C1 segment of cervical spinal cord (tissue), 14 donors: ENCODE measurements around the gene KIAA0753.
"Not testable (repeated sequence)": the region's sequence is repeated elsewhere in the genome, so short reads cannot be mapped to it uniquely, and the experiment has no call there.

Experiments
- DNase-seq, 14 donors: peaks; one replicate each; lab custom pipeline; 2025; lab: John Stamatoyannopoulos, UW

The KIAA0753 gene

GRCh38 chr17:6597727-6598126 is 42.8 kb downstream of the KIAA0753 start:
- DNase-seq = no peak

GRCh38 chr17:6596941-6597340 is 43.6 kb downstream of the KIAA0753 start:
- no peak for DNase-seq

GRCh38 chr17:6596511-6596910 is 44.0 kb downstream of the KIAA0753 start:
- DNase-seq = no peak

- no peak for DNase-seq
Observed at GRCh38 chr17:6596081-6596480, 44.4 kb downstream of the KIAA0753 start.

GRCh38 chr17:6593371-6593770 is 47.1 kb downstream of the KIAA0753 start:
- not testable (repeated sequence) for DNase-seq

- DNase-seq = no peak
Observed at GRCh38 chr17:6592173-6592572, 48.3 kb downstream of the KIAA0753 start.

- no peak for DNase-seq
Observed at GRCh38 chr17:6591599-6592158, 48.8 kb downstream of the KIAA0753 start.

GRCh38 chr17:6589266-6589946 is 51.1 kb downstream of the KIAA0753 start:
- no peak for DNase-seq

GRCh38 chr17:6588165-6588564 is 52.3 kb downstream of the KIAA0753 start:
- DNase-seq = no peak

- DNase-seq = no peak
Observed at GRCh38 chr17:6587310-6587709, 53.2 kb downstream of the KIAA0753 start.

- no peak for DNase-seq
Observed at GRCh38 chr17:6583411-6583810, 57.1 kb downstream of the KIAA0753 start.

- no peak for DNase-seq
Observed at GRCh38 chr17:6580625-6581024, 59.9 kb downstream of the KIAA0753 start.

GRCh38 chr17:6578491-6578890 is 62.0 kb downstream of the KIAA0753 start:
- no peak for DNase-seq

GRCh38 chr17:6577686-6578263 is 62.7 kb downstream of the KIAA0753 start:
- DNase-seq = no peak

GRCh38 chr17:6576038-6576785 is 64.3 kb downstream of the KIAA0753 start:
- DNase-seq = no peak

- DNase-seq = no peak
Observed at GRCh38 chr17:6575596-6575988, 64.9 kb downstream of the KIAA0753 start.

- peak in 6 of 14 donors; percentile 23 to 51 (median 38) for DNase-seq
Observed at GRCh38 chr17:6574687-6575595, 65.6 kb downstream of the KIAA0753 start.

- DNase-seq = no peak
Observed at GRCh38 chr17:6573982-6574686, 66.4 kb downstream of the KIAA0753 start.

GRCh38 chr17:6573495-6573894 is 67.0 kb downstream of the KIAA0753 start:
- DNase-seq = not testable (repeated sequence)

GRCh38 chr17:6572972-6573370 is 67.5 kb downstream of the KIAA0753 start:
- no peak for DNase-seq

- no peak for DNase-seq
Observed at GRCh38 chr17:6571452-6571781, 69.1 kb downstream of the KIAA0753 start.
